SK-N-SH treated with all-trans-retinoic acid at 6 μM for 48 hours (cell line): Measurements from ENCODE around the gene DUS4L.
"Not testable (repeated sequence)": the region's sequence is repeated elsewhere in the genome, so short reads cannot be mapped to it uniquely, and the experiment has no call there.

ENCODE experiments used
- ATAC-seq: fragments of 200-7000 bp; cut with Tn5 transposase; 3 replicates; pipeline ENCODE4 v1.9.1; 2020; ENCODE audit warnings: mild to moderate bottlenecking, moderate library complexity
- BACH2 ChIP-seq: fragments of 250-450 bp; sonication (Bioruptor Pico); IDR thresholded peaks from 2 replicates; pipeline ENCODE4 v1.9.0; 2021; ENCODE audit warnings: mild to moderate bottlenecking, borderline replicate concordance
- GLIS3 ChIP-seq: fragments of 250-450 bp; sonication (Bioruptor Pico); IDR thresholded peaks from 2 replicates; pipeline ENCODE4 v1.5.0; 2020; ENCODE audit warnings: mild to moderate bottlenecking, moderate library complexity
- OSR1 ChIP-seq: fragments of 250-450 bp; sonication (Bioruptor Pico); IDR thresholded peaks from 2 replicates; pipeline ENCODE4 v1.8.0; 2022; ENCODE audit warnings: moderate library complexity, mild to moderate bottlenecking, inconsistent platforms
- PPARA ChIP-seq: fragments of 250-450 bp; sonication (Bioruptor Pico); IDR thresholded peaks from 2 replicates; pipeline ENCODE4 v1.5.0; 2020; ENCODE audit warnings: mild to moderate bottlenecking, borderline replicate concordance
- RARB ChIP-seq: fragments of 250-450 bp; sonication (Bioruptor Pico); IDR thresholded peaks from 2 replicates; pipeline ENCODE4 v1.8.0; 2021; ENCODE audit warnings: mild to moderate bottlenecking, moderate library complexity
- SNAI2 ChIP-seq: fragments of 250-450 bp; sonication (Bioruptor Pico); IDR thresholded peaks from 2 replicates; pipeline ENCODE4 v1.5.0; 2020; ENCODE audit warnings: mild to moderate bottlenecking, moderate library complexity
- TCF4 ChIP-seq: fragments of 250-450 bp; sonication (Bioruptor Pico); IDR thresholded peaks from 2 replicates; pipeline ENCODE4 v1.8.0; 2021; ENCODE audit warnings: mild to moderate bottlenecking, moderate library complexity, borderline replicate concordance
- TOX ChIP-seq: fragments of 250-450 bp; sonication (Bioruptor Pico); IDR thresholded peaks from 2 replicates; pipeline ENCODE4 v1.8.0; 2021; ENCODE audit warnings: mild to moderate bottlenecking, moderate library complexity, borderline replicate concordance
- ZC3H10 ChIP-seq: fragments of 250-450 bp; sonication (Bioruptor Pico); IDR thresholded peaks from 2 replicates; pipeline ENCODE4 v1.5.1; 2021; ENCODE audit warnings: mild to moderate bottlenecking, moderate library complexity
- ZFP3 ChIP-seq: fragments of 250-450 bp; sonication (Bioruptor Pico); IDR thresholded peaks from 2 replicates; pipeline ENCODE4 v1.5.0; 2020; ENCODE audit warnings: mild to moderate bottlenecking, moderate library complexity
- ZFP30 ChIP-seq: fragments of 450-650 bp; formaldehyde crosslinking; IDR thresholded peaks from 2 replicates; pipeline ENCODE4 v1.5.0; 2022; ENCODE audit warnings: mild to moderate bottlenecking, moderate library complexity
- ZNF565 ChIP-seq: fragments of 450-650 bp; formaldehyde crosslinking; conservative IDR thresholded peaks from 2 replicates; pipeline ENCODE4 v1.5.0; 2020; ENCODE audit warnings: low read depth, mild to moderate bottlenecking, moderate library complexity
- ZNF70 ChIP-seq: fragments of 450-650 bp; formaldehyde crosslinking; IDR thresholded peaks from 2 replicates; pipeline ENCODE4 v1.5.0; 2020; ENCODE audit warnings: mild to moderate bottlenecking, moderate library complexity
- ZNF8 ChIP-seq: fragments of 450-650 bp; formaldehyde crosslinking; IDR thresholded peaks from 2 replicates; pipeline ENCODE4 v1.5.0; 2020; ENCODE audit warnings: mild to moderate bottlenecking, moderate library complexity
- TF ChIP-seq, protein P1 (sequence below): fragments of 250-450 bp; sonication (Bioruptor Pico); IDR thresholded peaks from 2 replicates; pipeline ENCODE4 v1.5.0; 2020; ENCODE audit warnings: mild to moderate bottlenecking, moderate library complexity
- TF ChIP-seq, protein P2 (sequence below): fragments of 250-450 bp; sonication (Bioruptor Pico); IDR thresholded peaks from 2 replicates; pipeline ENCODE4 v1.8.0; 2020; ENCODE audit warnings: mild to moderate bottlenecking, moderate library complexity, borderline replicate concordance
- TF ChIP-seq, protein P3 (sequence below): fragments of 250-450 bp; sonication (Bioruptor Pico); IDR thresholded peaks from 2 replicates; pipeline ENCODE4 v1.5.1; 2021; ENCODE audit warnings: mild to moderate bottlenecking, moderate library complexity

DUS4L gene

DNA sequence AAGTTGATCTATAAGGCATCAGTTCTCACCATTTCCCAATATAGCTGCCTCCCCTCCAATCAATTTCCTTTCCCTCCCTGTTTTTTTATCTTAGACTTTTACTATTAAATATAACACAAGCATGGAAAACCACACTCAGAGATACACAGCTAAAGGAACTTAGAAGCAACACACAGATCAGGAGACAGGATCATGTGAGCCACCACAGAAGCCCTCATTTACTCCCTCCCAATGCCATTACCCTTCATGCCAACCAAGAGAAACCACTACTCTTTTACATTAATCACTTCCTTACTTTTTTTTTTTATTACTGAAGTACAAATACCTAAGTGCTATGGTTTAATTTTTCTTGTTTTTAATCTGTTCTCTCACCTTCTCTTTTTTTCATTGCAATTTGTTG is 33.0 kb upstream of the DUS4L start:
- TF ChIP-seq TCF4 (CRISPR knock-in tag) (no peak), OSR1 (CRISPR knock-in tag) (no peak), RARB (CRISPR knock-in tag) (no peak), ZFP30 (no peak), ZNF565 (CRISPR knock-in tag) (no peak), BACH2 (CRISPR knock-in tag) (no peak), SNAI2 (CRISPR knock-in tag) (no peak)
- no peak for ATAC-seq

DNA sequence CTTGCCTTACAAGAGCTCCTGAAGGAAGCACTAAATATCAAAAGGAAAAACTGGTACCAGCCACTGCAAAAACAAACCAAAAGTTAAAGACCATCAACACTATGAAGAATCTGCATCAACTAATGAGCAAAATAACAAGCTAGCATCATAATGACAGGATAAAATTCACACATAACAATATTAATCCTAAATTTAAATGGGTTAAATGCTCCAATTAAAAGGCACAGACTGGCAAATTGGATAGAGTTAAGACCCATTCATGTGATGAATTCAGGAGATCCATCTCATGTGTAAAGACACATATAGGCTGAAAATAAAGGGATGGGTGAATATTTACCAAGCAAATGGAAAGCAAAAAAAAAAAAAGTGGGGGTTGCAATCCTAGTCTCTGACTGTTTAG is 29.6 kb upstream of the DUS4L start:
- no peak for ATAC-seq
- TF ChIP-seq ZNF70 = no peak
- no peak for TF ChIP-seq ZFP30
- TF ChIP-seq TOX (CRISPR knock-in tag) = no peak
- TF ChIP-seq, protein P1, sequence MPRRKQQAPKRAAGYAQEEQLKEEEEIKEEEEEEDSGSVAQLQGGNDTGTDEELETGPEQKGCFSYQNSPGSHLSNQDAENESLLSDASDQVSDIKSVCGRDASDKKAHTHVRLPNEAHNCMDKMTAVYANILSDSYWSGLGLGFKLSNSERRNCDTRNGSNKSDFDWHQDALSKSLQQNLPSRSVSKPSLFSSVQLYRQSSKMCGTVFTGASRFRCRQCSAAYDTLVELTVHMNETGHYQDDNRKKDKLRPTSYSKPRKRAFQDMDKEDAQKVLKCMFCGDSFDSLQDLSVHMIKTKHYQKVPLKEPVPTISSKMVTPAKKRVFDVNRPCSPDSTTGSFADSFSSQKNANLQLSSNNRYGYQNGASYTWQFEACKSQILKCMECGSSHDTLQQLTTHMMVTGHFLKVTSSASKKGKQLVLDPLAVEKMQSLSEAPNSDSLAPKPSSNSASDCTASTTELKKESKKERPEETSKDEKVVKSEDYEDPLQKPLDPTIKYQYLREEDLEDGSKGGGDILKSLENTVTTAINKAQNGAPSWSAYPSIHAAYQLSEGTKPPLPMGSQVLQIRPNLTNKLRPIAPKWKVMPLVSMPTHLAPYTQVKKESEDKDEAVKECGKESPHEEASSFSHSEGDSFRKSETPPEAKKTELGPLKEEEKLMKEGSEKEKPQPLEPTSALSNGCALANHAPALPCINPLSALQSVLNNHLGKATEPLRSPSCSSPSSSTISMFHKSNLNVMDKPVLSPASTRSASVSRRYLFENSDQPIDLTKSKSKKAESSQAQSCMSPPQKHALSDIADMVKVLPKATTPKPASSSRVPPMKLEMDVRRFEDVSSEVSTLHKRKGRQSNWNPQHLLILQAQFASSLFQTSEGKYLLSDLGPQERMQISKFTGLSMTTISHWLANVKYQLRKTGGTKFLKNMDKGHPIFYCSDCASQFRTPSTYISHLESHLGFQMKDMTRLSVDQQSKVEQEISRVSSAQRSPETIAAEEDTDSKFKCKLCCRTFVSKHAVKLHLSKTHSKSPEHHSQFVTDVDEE (CRISPR knock-in tag) = no peak

DNA sequence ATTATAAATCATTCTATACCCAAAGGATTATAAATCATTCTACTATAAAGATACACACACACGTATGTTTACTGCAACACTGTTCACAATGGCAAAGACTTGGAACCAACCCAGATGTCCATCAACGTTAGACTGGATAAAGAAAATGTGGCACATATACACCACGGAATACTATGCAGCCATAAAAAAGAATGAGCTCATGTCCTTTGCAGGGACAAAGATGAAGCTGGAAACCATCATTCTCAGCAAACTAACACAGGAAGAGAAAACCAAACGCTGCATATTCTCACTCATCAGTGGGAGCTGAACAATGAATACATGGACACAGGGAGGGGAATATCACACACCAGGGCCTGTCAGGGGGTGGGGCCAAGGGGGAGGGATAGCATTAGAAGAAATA is 26.5 kb upstream of the DUS4L start:
- not testable (repeated sequence) for ATAC-seq

DNA sequence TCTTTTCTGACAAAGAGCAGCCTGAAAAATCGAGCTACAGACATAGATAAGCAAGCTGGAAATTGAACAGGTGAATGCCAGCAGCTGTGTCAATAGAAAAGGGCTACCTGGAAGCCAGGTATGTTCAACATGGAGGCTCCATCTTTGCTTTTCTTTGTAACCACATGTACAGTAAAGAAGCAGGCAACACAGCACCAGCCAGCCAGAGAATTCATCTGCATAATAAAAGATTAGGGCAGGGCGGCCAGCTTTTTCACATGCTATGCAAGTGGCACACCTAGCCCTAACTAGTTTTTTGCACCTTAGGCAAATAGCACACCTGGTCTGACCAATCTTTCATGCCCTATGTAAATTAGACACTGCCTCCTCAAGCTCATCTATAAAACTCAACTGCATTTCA is 25.8 kb upstream of the DUS4L start:
- no peak for ATAC-seq

DNA sequence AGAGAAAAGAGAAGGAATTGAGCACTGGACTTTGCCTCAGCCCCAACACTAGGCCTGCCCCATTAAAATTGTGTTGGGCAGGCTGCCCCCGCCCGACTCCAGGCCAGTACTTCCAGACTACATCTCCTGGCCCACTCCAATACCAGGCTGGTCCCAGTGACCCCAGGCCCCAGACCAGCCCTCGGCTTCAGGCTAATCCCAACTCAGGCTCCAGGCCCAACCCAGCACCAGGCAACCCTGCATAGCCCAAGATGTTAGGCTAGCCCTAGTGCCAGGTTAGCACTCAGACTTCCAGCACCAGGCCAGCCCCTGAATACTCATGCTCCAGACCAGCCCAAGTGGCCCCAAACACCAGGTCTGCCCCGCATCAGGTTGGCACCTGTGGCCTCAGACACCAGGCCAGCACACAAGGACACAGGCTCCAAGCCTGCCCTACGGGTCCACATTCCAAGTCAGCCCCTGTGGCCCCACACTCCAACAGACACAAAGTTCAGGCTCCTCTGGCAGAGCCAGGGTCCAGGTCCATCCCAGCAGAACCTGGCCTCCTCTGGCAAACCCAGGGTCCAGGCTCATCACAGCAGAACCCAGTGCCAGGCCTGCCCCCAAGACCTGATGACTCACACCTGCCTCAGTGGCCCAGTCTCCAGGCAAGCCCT is 20.3 kb upstream of the DUS4L start:
- no peak for ATAC-seq

More for the DNA sequence above, 25.8 kb upstream of the DUS4L start:
- TF ChIP-seq ZFP3 (no peak), SNAI2 (CRISPR knock-in tag) (no peak), ZNF70 (no peak), OSR1 (CRISPR knock-in tag) (no peak), PPARA (CRISPR knock-in tag) (no peak), GLIS3 (no peak)
- TF ChIP-seq, protein P2, sequence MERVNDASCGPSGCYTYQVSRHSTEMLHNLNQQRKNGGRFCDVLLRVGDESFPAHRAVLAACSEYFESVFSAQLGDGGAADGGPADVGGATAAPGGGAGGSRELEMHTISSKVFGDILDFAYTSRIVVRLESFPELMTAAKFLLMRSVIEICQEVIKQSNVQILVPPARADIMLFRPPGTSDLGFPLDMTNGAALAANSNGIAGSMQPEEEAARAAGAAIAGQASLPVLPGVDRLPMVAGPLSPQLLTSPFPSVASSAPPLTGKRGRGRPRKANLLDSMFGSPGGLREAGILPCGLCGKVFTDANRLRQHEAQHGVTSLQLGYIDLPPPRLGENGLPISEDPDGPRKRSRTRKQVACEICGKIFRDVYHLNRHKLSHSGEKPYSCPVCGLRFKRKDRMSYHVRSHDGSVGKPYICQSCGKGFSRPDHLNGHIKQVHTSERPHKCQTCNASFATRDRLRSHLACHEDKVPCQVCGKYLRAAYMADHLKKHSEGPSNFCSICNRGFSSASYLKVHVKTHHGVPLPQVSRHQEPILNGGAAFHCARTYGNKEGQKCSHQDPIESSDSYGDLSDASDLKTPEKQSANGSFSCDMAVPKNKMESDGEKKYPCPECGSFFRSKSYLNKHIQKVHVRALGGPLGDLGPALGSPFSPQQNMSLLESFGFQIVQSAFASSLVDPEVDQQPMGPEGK (CRISPR knock-in tag) = no peak

More for the DNA sequence above, 20.3 kb upstream of the DUS4L start:
- TF ChIP-seq ZC3H10 (CRISPR knock-in tag) = no peak
- no peak for TF ChIP-seq GLIS3
- no peak for TF ChIP-seq BACH2 (CRISPR knock-in tag)
- no peak for TF ChIP-seq ZNF8
- TF ChIP-seq, protein P3, sequence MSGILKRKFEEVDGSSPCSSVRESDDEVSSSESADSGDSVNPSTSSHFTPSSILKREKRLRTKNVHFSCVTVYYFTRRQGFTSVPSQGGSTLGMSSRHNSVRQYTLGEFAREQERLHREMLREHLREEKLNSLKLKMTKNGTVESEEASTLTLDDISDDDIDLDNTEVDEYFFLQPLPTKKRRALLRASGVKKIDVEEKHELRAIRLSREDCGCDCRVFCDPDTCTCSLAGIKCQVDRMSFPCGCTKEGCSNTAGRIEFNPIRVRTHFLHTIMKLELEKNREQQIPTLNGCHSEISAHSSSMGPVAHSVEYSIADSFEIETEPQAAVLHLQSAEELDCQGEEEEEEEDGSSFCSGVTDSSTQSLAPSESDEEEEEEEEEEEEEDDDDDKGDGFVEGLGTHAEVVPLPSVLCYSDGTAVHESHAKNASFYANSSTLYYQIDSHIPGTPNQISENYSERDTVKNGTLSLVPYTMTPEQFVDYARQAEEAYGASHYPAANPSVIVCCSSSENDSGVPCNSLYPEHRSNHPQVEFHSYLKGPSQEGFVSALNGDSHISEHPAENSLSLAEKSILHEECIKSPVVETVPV = no peak
- no peak for TF ChIP-seq ZNF565 (CRISPR knock-in tag)
- TF ChIP-seq, protein P2 (CRISPR knock-in tag) = no peak
- TF ChIP-seq TCF4 (CRISPR knock-in tag) = no peak
- TF ChIP-seq ZFP3 = no peak
- TF ChIP-seq, protein P1 (CRISPR knock-in tag) = no peak
- no peak for TF ChIP-seq OSR1 (CRISPR knock-in tag)
- no peak for TF ChIP-seq ZFP30
